Neural progenitor cell (in vitro differentiated cells): ENCODE results near the gene ADGRD2. TPM values are rescaled to one million over a fixed set of nuclear protein-coding genes. Genes with fewer than 3 reads are reported as not detected.

Source experiments
- DNase-seq: peaks from one replicate; pipeline ENCODE4 v3.0.0-alpha.2; 2016; ENCODE audit warnings: low spot score
- H2AFZ ChIP-seq: fragments of 200-600 bp; sonication (generic); replicated peaks from 2 replicates; pipeline ENCODE4 v1.6.1; 2016; ENCODE audit warnings: antibody characterized with exemption
- H3F3A ChIP-seq: fragments of 200-600 bp; sonication (generic); 2 replicates; pipeline ENCODE4 v1.6.1; 2016; ENCODE audit warnings: antibody characterized with exemption, low read depth
- H3K27ac ChIP-seq: fragments of 200-600 bp; sonication (generic); 2 replicates; pipeline ENCODE4 v1.5.1; 2016; ENCODE audit warnings: mild to moderate bottlenecking
- H3K27me3 ChIP-seq: fragments of 200-600 bp; sonication (generic); 2 replicates; pipeline ENCODE4 v1.6.1; 2016; ENCODE audit warnings: mild to moderate bottlenecking, moderate library complexity
- H3K36me3 ChIP-seq: fragments of 200-600 bp; sonication (generic); 2 replicates; pipeline ENCODE4 v1.5.1; 2016
- H3K4me1 ChIP-seq: fragments of 200-600 bp; sonication (generic); 2 replicates; pipeline ENCODE4 v1.6.1; 2016; ENCODE audit warnings: mixed run types
- H3K4me2 ChIP-seq: fragments of 200-600 bp; sonication (generic); 2 replicates; pipeline ENCODE4 v1.6.1; 2016
- H3K4me3 ChIP-seq: fragments of 200-600 bp; sonication (generic); 2 replicates; pipeline ENCODE4 v1.5.1; 2016
- H3K79me2 ChIP-seq: fragments of 200-600 bp; sonication (generic); 2 replicates; pipeline ENCODE4 v1.6.1; 2016; ENCODE audit warnings: low read depth
- H3K9ac ChIP-seq: fragments of 200-600 bp; sonication (generic); 2 replicates; pipeline ENCODE4 v1.6.1; 2016
- H3K9me3 ChIP-seq: fragments of 200-600 bp; sonication (generic); 2 replicates; pipeline ENCODE4 v1.5.1; 2016; ENCODE audit warnings: low read depth
- H4K20me1 ChIP-seq: fragments of 200-600 bp; sonication (generic); 2 replicates; pipeline ENCODE4 v1.6.1; 2016; ENCODE audit warnings: low read depth
- H3K27ac Mint-ChIP-seq: 3 replicates; pipeline ENCODE4 v1.8.0; 2021; ENCODE audit warnings: mixed read lengths
- H3K27me3 Mint-ChIP-seq: 2 replicates; pipeline ENCODE4 v1.8.0; 2022; ENCODE audit warnings: low read depth, mild to moderate bottlenecking, inconsistent platforms, moderate library complexity, mixed read lengths; ENCODE audit not compliant: insufficient read depth
- H3K36me3 Mint-ChIP-seq: 3 replicates; pipeline ENCODE4 v1.8.0; 2021; ENCODE audit warnings: mixed read lengths
- H3K4me1 Mint-ChIP-seq: 3 replicates; pipeline ENCODE4 v1.8.0; 2021; ENCODE audit warnings: mixed read lengths
- H3K4me3 Mint-ChIP-seq: 3 replicates; pipeline ENCODE4 v1.8.0; 2021; ENCODE audit warnings: mild to moderate bottlenecking, moderate library complexity, mixed read lengths
- H3K9me3 Mint-ChIP-seq: 3 replicates; pipeline ENCODE4 v1.8.0; 2020; ENCODE audit warnings: mixed read lengths
- CTCF ChIP-seq: fragments of 200-600 bp; sonication (generic); IDR thresholded peaks from 2 replicates; pipeline ENCODE4 v1.5.1; 2017; ENCODE audit warnings: antibody characterized with exemption, mild to moderate bottlenecking
- EZH2 ChIP-seq: fragments of 200-600 bp; sonication (generic); IDR thresholded peaks from 2 replicates; pipeline ENCODE4 v1.6.1; 2017; ENCODE audit warnings: antibody characterized with exemption, mild to moderate bottlenecking, moderate library complexity
- EZH2phosphoT487 ChIP-seq: fragments of 200-600 bp; sonication (generic); IDR thresholded peaks from 2 replicates; pipeline ENCODE4 v1.6.1; 2017; ENCODE audit warnings: antibody characterized with exemption
- total RNA-seq: library from RNA; depleted of rRNA; stranded (reverse); fragments of >200 nt; gene quantifications from 2 replicates; pipeline ENCODE4 v1.2.3, GENCODE V29; 2015; ENCODE audit warnings: low replicate concordance

The ADGRD2 gene
- total RNA-seq, 1 donor from 2014 or later = 0.13 TPM

- H3K79me2 ChIP-seq = no peaks in the 10 kb centered on the region
- no peak overlapping the region for H3K4me2 ChIP-seq
- H3K4me1 ChIP-seq = peaks cover 29% of the 10 kb centered on the region
- no peak overlapping the region for H3K27ac ChIP-seq
- Mint-ChIP-seq H3K36me3 (peaks cover 36% of the 10 kb centered on the region), H3K27me3 (peaks cover 8% of the 10 kb centered on the region), H3K4me3 (no peak overlapping the region), H3K4me1 (peaks cover 33% of the 10 kb centered on the region), H3K9me3 (no peaks in the 10 kb centered on the region), H3K27ac (no peak overlapping the region)
- no peak for DNase-seq
- H3K27me3 ChIP-seq = no peaks in the 10 kb centered on the region
- no peak overlapping the region for H3K9ac ChIP-seq
- no peak overlapping the region for H3K4me3 ChIP-seq
- H3K36me3 ChIP-seq = no peaks in the 10 kb centered on the region
- H3F3A ChIP-seq = peaks cover 28% of the 10 kb centered on the region
- no peaks in the 10 kb centered on the region for H3K9me3 ChIP-seq
- no peak overlapping the region for H2AFZ ChIP-seq
- TF ChIP-seq CTCF (no peak), EZH2phosphoT487 (no peak), EZH2 (no peak)
- peaks cover 7% of the 10 kb centered on the region for H4K20me1 ChIP-seq
Measured at GRCh38 chr9:124518116-124518515, 67.9 kb downstream of the ADGRD2 start.

GRCh38 chr9:124520206-124520596 lies 70.0 kb downstream of the ADGRD2 start:
- H3K27me3 Mint-ChIP-seq = peaks cover 3% of the 10 kb centered on the region

GRCh38 chr9:124521142-124521541 lies 70.9 kb downstream of the ADGRD2 start:
- Histone ChIP-seq H3K4me1 (peaks cover 15% of the 10 kb centered on the region), H4K20me1 (no peaks in the 10 kb centered on the region), H3K79me2 (no peaks in the 10 kb centered on the region), H3F3A (peaks cover 11% of the 10 kb centered on the region), H3K4me2 (no peak overlapping the region), H3K27me3 (no peaks in the 10 kb centered on the region), H3K9ac (no peak overlapping the region), H3K36me3 (no peaks in the 10 kb centered on the region), H3K9me3 (no peaks in the 10 kb centered on the region), H3K4me3 (no peak overlapping the region), H3K27ac (no peak overlapping the region), H2AFZ (no peak overlapping the region)
- Mint-ChIP-seq H3K36me3 (peaks cover 38% of the 10 kb centered on the region), H3K4me3 (no peak overlapping the region), H3K4me1 (peaks cover 13% of the 10 kb centered on the region), H3K27ac (no peak overlapping the region), H3K9me3 (no peaks in the 10 kb centered on the region), H3K27me3 (peaks cover 3% of the 10 kb centered on the region)
- TF ChIP-seq EZH2phosphoT487 = no peak
- no peak for TF ChIP-seq EZH2
- TF ChIP-seq CTCF = no peak
- DNase-seq = no peak

More at GRCh38 chr9:124520206-124520596, 70.0 kb downstream of the ADGRD2 start:
- H3K4me1 Mint-ChIP-seq = peaks cover 17% of the 10 kb centered on the region
- no peak overlapping the region for H3K27ac Mint-ChIP-seq
- no peak overlapping the region for H3K4me3 Mint-ChIP-seq
- Histone ChIP-seq H3K27ac (no peak overlapping the region), H3K4me3 (no peak overlapping the region), H2AFZ (no peak overlapping the region), H3K9ac (no peak overlapping the region), H3K79me2 (no peaks in the 10 kb centered on the region), H3K4me1 (peaks cover 15% of the 10 kb centered on the region), H3K36me3 (no peaks in the 10 kb centered on the region), H3K27me3 (no peaks in the 10 kb centered on the region), H4K20me1 (peaks cover 4% of the 10 kb centered on the region), H3K9me3 (no peaks in the 10 kb centered on the region), H3F3A (peaks cover 18% of the 10 kb centered on the region), H3K4me2 (no peak overlapping the region)
- H3K9me3 Mint-ChIP-seq = no peaks in the 10 kb centered on the region
- TF ChIP-seq EZH2phosphoT487 (no peak), EZH2 (no peak), CTCF (no peak)
- no peak for DNase-seq
- peaks cover 36% of the 10 kb centered on the region for H3K36me3 Mint-ChIP-seq
